GM23338 (cell line): Measurements from ENCODE around the gene PDLIM5. TPM values are rescaled to one million over a fixed set of nuclear protein-coding genes. Genes with fewer than 3 reads are reported as not detected.

ENCODE experiments used
- ATAC-seq: fragments of 200-7000 bp; cut with Tn5 transposase; 3 replicates; pipeline ENCODE4 v1.9.1; 2020
- DNase-seq: peaks from one replicate; pipeline ENCODE4 v3.0.0-alpha.2; 2015; ENCODE audit warnings: low spot score
- H2AFZ ChIP-seq: fragments of 200-600 bp; sonication (generic); 2 replicates; pipeline ENCODE4 v1.8.0; 2016; ENCODE audit warnings: antibody characterized with exemption, mild to moderate bottlenecking, moderate library complexity
- H3F3A ChIP-seq: fragments of 200-600 bp; sonication (generic); replicated peaks from 2 replicates; pipeline ENCODE4 v1.8.0; 2017; ENCODE audit warnings: antibody characterized with exemption, mixed run types, low read depth
- H3K27ac ChIP-seq: fragments of 200-600 bp; sonication (generic); 2 replicates; pipeline ENCODE4 v1.6.1; 2016; ENCODE audit warnings: low read depth
- H3K27me3 ChIP-seq: fragments of 200-600 bp; sonication (generic); 2 replicates; pipeline ENCODE4 v1.8.0; 2016; ENCODE audit warnings: mild to moderate bottlenecking, mixed run types, moderate library complexity; ENCODE audit not compliant: insufficient read depth
- H3K36me3 ChIP-seq: fragments of 200-600 bp; sonication (generic); 2 replicates; pipeline ENCODE4 v1.8.0; 2016; ENCODE audit warnings: mild to moderate bottlenecking; ENCODE audit not compliant: insufficient read depth
- H3K4me1 ChIP-seq: fragments of 200-600 bp; sonication (generic); 2 replicates; pipeline ENCODE4 v1.8.0; 2016; ENCODE audit warnings: mild to moderate bottlenecking, moderate library complexity; ENCODE audit not compliant: insufficient read depth
- H3K4me2 ChIP-seq: fragments of 200-600 bp; sonication (generic); 2 replicates; pipeline ENCODE4 v1.7.1; 2017; ENCODE audit warnings: mixed run types
- H3K4me3 ChIP-seq: fragments of 200-600 bp; sonication (generic); 2 replicates; pipeline ENCODE4 v1.6.1; 2016; ENCODE audit warnings: mixed run types
- H3K79me2 ChIP-seq: fragments of 200-600 bp; sonication (generic); replicated peaks from 2 replicates; pipeline ENCODE4 v1.8.0; 2017; ENCODE audit warnings: mild to moderate bottlenecking; ENCODE audit not compliant: insufficient read depth
- H3K9me2 ChIP-seq: fragments of 200-600 bp; sonication (generic); 2 replicates; pipeline ENCODE4 v1.8.0; 2017; ENCODE audit not compliant: insufficient read depth
- H4K20me1 ChIP-seq: fragments of 200-600 bp; sonication (generic); replicated peaks from 2 replicates; pipeline ENCODE4 v1.8.0; 2017; ENCODE audit warnings: mild to moderate bottlenecking; ENCODE audit not compliant: insufficient read depth
- H3K27ac Mint-ChIP-seq: 2 replicates; pipeline ENCODE4 v1.8.0; 2020; ENCODE audit warnings: inconsistent platforms, mild to moderate bottlenecking, moderate library complexity, mixed read lengths
- H3K27me3 Mint-ChIP-seq: 3 replicates; pipeline ENCODE4 v1.8.0; 2022; ENCODE audit warnings: low read depth, mild to moderate bottlenecking, moderate library complexity, mixed read lengths, inconsistent platforms; ENCODE audit not compliant: insufficient read depth, poor library complexity
- H3K36me3 Mint-ChIP-seq: 3 replicates; pipeline ENCODE4 v1.8.0; 2021; ENCODE audit warnings: low read depth, mild to moderate bottlenecking, inconsistent platforms, moderate library complexity, mixed read lengths
- H3K4me1 Mint-ChIP-seq: 3 replicates; pipeline ENCODE4 v1.8.0; 2020; ENCODE audit warnings: mild to moderate bottlenecking, inconsistent platforms, mixed read lengths
- H3K4me3 Mint-ChIP-seq: 3 replicates; pipeline ENCODE4 v1.8.0; 2021; ENCODE audit warnings: moderate library complexity, mild to moderate bottlenecking, inconsistent platforms, mixed read lengths
- H3K9me3 Mint-ChIP-seq: 3 replicates; pipeline ENCODE4 v1.8.0; 2020; ENCODE audit warnings: moderate library complexity, mild to moderate bottlenecking, inconsistent platforms, mixed read lengths
- CREB1 ChIP-seq: fragments of 250-450 bp; sonication (Bioruptor Pico); IDR thresholded peaks from 2 replicates; pipeline ENCODE4 v1.5.0; 2020; ENCODE audit warnings: low read depth, mild to moderate bottlenecking, moderate library complexity
- CTCF ChIP-seq, 2 experiments: fragments of 200-600 bp in 1 of 2; sonication (generic) in 1 of 2; conservative IDR thresholded peaks; 2 replicates each; pipeline versions ENCODE4 v1.5.1 to v1.6.1; 2016 to 2017; ENCODE audit warnings: antibody characterized with exemption in 2 of 2, low read depth in 2 of 2, mild to moderate bottlenecking in 2 of 2, moderate library complexity in 1 of 2
- ETS1 ChIP-seq: IDR thresholded peaks from 2 replicates; pipeline ENCODE4 v1.6.1; 2016; ENCODE audit warnings: antibody characterized with exemption
- EZH2 ChIP-seq: fragments of 200-600 bp; sonication (generic); IDR thresholded peaks from one replicate; pipeline ENCODE4 v1.8.0; 2017; ENCODE audit warnings: antibody characterized with exemption, mild to moderate bottlenecking, low read depth; ENCODE audit not compliant: unreplicated experiment
- JUNB ChIP-seq: IDR thresholded peaks from one replicate; pipeline ENCODE4 v1.6.1; 2016; ENCODE audit warnings: antibody characterized with exemption; ENCODE audit not compliant: unreplicated experiment
- POLR2AphosphoS5 ChIP-seq: IDR thresholded peaks from 2 replicates; pipeline ENCODE4 v1.6.1; 2016; ENCODE audit warnings: antibody characterized with exemption, low read depth
- REST ChIP-seq: IDR thresholded peaks from one replicate; pipeline ENCODE4 v1.6.1; 2018; ENCODE audit warnings: antibody characterized with exemption; ENCODE audit not compliant: unreplicated experiment
- ZNF462 ChIP-seq: fragments of 250-450 bp; sonication (Bioruptor Pico); IDR thresholded peaks from 2 replicates; pipeline ENCODE4 v1.5.0; 2020; ENCODE audit warnings: mild to moderate bottlenecking, moderate library complexity
- polyA plus RNA-seq: library from polyadenylated mRNA; unstranded; fragments of >200 nt; fragmentation: Nextera tagmentation; extraction: Ambion mirVana; gene quantifications from 2 replicates; pipeline ENCODE4 v1.2.1, GENCODE V29; 2016
- total RNA-seq: library from RNA; depleted of rRNA; stranded (reverse); fragments of >200 nt; shearing (Covaris generic); gene quantifications from 2 replicates; pipeline ENCODE4 v1.2.3, GENCODE V29; 2014

PDLIM5 gene
- total and polyA plus RNA-seq, 2 experiments from 2014 or later = 45.2 to 53.0 TPM

GRCh38 chr4:94545296-94545695 is 93.6 kb downstream of the PDLIM5 start (continued):
- TF ChIP-seq REST = no peak
- no peak for TF ChIP-seq CTCF (conservative IDR thresholded peaks at IDR 0.05; ENCODE audit: low read depth in 2 of 2)
- no peak for TF ChIP-seq JUNB
- no peak for TF ChIP-seq CREB1
- no peak for TF ChIP-seq ETS1

GRCh38 chr4:94546949-94547348 is 95.2 kb downstream of the PDLIM5 start:
- H3K4me3 Mint-ChIP-seq = no peak overlapping the region
- Histone ChIP-seq H3K4me1 (peaks cover 32% of the 10 kb centered on the region), H3F3A (no peaks in the 10 kb centered on the region), H3K4me3 (no peak overlapping the region), H3K9me2 (no peaks in the 10 kb centered on the region), H3K36me3 (no peaks in the 10 kb centered on the region), H3K27ac (no peak overlapping the region), H4K20me1 (no peaks in the 10 kb centered on the region), H3K79me2 (peaks cover 4% of the 10 kb centered on the region; the same call in 1 of the 2 replicates), H3K4me2 (no peak overlapping the region), H2AFZ (no peak overlapping the region), H3K27me3 (no peaks in the 10 kb centered on the region)
- ATAC-seq (no peak), DNase-seq (no peak)
- H3K36me3 Mint-ChIP-seq = peaks cover 5% of the 10 kb centered on the region; the same call in 2 of the 3 replicates
- peaks cover 18% of the 10 kb centered on the region; the same call in 2 of the 3 replicates for H3K4me1 Mint-ChIP-seq
- no peaks in the 10 kb centered on the region for H3K9me3 Mint-ChIP-seq
- H3K27ac Mint-ChIP-seq = peak overlapping the region; percentile 60
- peaks cover 2% of the 10 kb centered on the region for H3K27me3 Mint-ChIP-seq
- TF ChIP-seq CREB1 = no peak
- no peak for TF ChIP-seq POLR2AphosphoS5
- TF ChIP-seq REST = no peak
- no peak for TF ChIP-seq ZNF462 (CRISPR knock-in tag)
- TF ChIP-seq EZH2 = no peak
